Motor neuron (in vitro differentiated cells): Measurements from ENCODE around the gene POLR2H. TPM values are rescaled to one million over a fixed set of nuclear protein-coding genes. Genes with fewer than 3 reads are reported as not detected.
A peak's percentile ranks its signal among the peaks of the same experiment; 100 is the strongest.

ENCODE experiments used
- ATAC-seq, 8 experiments: fragments of 200-7000 bp; cut with Tn5 transposase; replicated peaks in 6 of 8; 2 replicates each; pipeline ENCODE4 v1.8.0; 2021; ENCODE audit warnings: mild to moderate bottlenecking in 8 of 8, moderate library complexity in 8 of 8
- H3K27ac ChIP-seq, 2 donors: fragments of 250-450 bp; sonication (Bioruptor Pico); 2 replicates each; pipeline ENCODE4 v1.9.0; 2021; ENCODE audit warnings: antibody characterized with exemption in 2 of 2, mild to moderate bottlenecking in 2 of 2, moderate library complexity in 1 of 2
- H3K4me1 ChIP-seq, 2 donors: fragments of 250-450 bp; sonication (Bioruptor Pico); replicated peaks in 1 of 2; 2 replicates each; pipeline ENCODE4 v1.6.1; 2021; ENCODE audit warnings: antibody characterized with exemption in 2 of 2, mild to moderate bottlenecking in 2 of 2, moderate library complexity in 1 of 2
- H3K4me3 ChIP-seq, 5 donors: fragments of 250-450 bp; sonication (Bioruptor Pico); 2 replicates each; pipeline ENCODE4 v1.9.0; 2021; ENCODE audit warnings: antibody characterized with exemption in 5 of 5, mild to moderate bottlenecking in 5 of 5, moderate library complexity in 4 of 5
- WGBS, 10 experiments: fragments of 450-650 bp; shearing (Covaris generic); methylation state at CpG; one replicate each; pipeline ENCODE4 v1.0.0; 2022; 5-methylcytosine and 5-hydroxymethylcytosine counted together
- in situ Hi-C, 9 experiments: fragments of 400-800 bp; cut with MboI; loops; one replicate each; pipeline ENCODE4 v1.15.0; 2021; ENCODE audit warnings: low sequenced_read_pairs in 9 of 9, low pct_unique_long_range_greater_than_20kb in 2 of 9; ENCODE audit not compliant: unreplicated experiment in 9 of 9
- total RNA-seq, 8 experiments: library from RNA; unstranded; fragments of 300-600 nt; gene quantifications; 2 replicates each; pipeline versions ENCODE4 v1.2.3 to v1.2.4, GENCODE V29; 2022

Gene POLR2H
- total RNA-seq, 8 experiments from 2014 or later: 61.7 to 120 (median 98.1) TPM

DNA sequence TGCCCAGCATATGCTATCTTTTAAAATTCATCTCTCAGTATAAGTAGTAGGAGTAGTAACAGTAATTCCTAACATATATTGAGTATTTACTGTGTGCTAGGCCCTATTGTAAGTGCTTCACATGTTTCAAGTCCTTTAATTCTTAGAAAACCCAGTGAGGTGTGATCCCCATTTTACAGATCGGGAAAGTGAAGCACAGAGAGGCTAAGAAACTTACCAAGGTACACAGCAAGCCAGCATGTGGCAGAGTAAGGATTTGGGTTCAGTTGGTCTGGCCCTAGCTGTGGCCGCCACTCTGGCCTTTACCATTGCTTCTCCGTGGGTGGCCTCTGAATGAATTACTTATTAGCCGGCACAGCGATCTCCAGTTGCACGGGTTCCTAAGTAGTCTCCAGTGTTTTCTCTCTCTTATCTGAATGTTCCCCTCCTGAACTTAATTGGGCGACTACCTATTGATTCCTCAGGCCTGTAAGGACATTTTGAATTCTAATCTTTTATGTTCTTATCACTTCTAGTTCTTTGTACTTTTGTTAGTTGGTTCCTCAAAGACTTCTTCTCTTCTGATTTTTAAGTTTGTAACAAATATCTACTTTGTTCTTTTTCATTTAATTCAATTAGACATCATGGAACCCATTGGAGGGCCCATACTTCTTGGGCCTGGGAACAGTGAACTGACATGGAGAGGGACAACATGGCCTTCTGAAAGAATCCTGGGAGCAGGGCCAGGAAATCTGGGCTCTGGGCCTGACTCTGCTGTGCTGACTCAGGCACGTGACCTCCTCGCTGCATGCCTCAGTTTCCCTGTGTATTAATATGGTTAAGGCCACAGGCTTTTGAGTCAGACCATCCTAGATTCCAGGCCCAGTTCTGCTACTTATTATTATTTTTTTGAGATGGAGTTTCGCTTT lies 11.7 kb upstream of the POLR2H start:
- Histone ChIP-seq H3K4me1 (peaks cover 11 to 15% of the 10 kb centered on the region in 2 donors), H3K4me3 (no peak overlapping the region), H3K27ac (no peak overlapping the region)
- WGBS, 10 experiments: 65 to 100% (median 78%) methylated on average over 2 to 10 of the region's 10 CpGs
- in situ Hi-C loops: loop anchor here in 5 of 9 experiments (25.0 kb wide), 3 partner anchors 187 to 437 kb away; no protein-coding TSS in a partner anchor
- ATAC-seq: no peak

- H3K27ac ChIP-seq: no peak overlapping the region
- in situ Hi-C loops: loop anchor here in 5 of 9 experiments (25.0 kb wide), 3 partner anchors 187 to 437 kb away; no protein-coding TSS in a partner anchor
- no peak overlapping the region for H3K4me3 ChIP-seq
- ATAC-seq: no peak
- H3K4me1 ChIP-seq: peaks cover 3 to 7% of the 10 kb centered on the region in 2 donors
- 87 to 100% (median 100%) methylated on average over 2 to 4 of the region's 6 CpGs; no CpG with 5 or more reads in 3 of the 10 experiments for WGBS, 10 experiments
Measured at GRCh38 chr3:184350618-184351017, 10.9 kb upstream of the POLR2H start.

DNA sequence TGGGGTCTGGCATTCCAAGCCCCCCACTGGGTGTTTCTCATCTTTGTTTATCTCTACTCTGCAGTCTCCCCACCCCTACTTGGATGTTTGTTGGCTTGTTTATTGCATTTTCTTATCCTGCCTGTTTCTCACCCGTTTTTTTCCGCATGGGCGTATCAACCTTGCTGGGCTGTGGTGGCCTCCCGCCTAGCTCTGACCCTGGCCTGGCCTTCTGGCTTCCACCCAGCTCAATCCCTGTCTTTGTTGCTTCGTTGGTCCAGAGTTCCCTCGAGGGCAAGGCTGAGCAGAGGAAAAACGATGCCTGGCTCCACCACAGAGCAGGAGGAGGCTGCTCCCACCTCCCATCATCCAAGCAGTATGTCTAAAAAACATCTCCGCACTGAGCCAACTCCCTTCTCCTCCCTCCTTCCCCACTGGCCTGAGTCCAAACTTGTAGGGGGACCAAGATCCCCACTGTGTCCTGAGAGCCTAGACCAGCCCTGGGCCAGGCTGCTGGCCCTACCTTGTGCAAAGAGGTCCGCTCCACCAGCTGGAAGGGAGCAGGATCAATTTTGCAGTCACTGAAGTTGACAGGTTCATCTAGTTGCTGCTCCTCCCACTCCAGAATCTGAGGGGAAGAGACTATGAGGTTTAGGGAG lies 9.9 kb upstream of the POLR2H start:
- H3K27ac ChIP-seq: no peak overlapping the region
- in situ Hi-C loops: loop anchor here in 5 of 9 experiments (25.0 kb wide), 3 partner anchors 186 to 436 kb away; no protein-coding TSS in a partner anchor
- H3K4me3 ChIP-seq: no peak overlapping the region
- peak in 2 of 8 experiments; percentile 12 to 56 for ATAC-seq
- WGBS, 10 experiments: 47 to 83% (median 51%) methylated on average over 1 to 7 of the region's 9 CpGs; no CpG with 5 or more reads in 3 of the 10 experiments
- H3K4me1 ChIP-seq: no peaks in the 10 kb centered on the region

- Histone ChIP-seq H3K4me1 (no peaks in the 10 kb centered on the region), H3K27ac (no peak overlapping the region), H3K4me3 (no peak overlapping the region)
- in situ Hi-C loops: loop anchor here in 5 of 9 experiments (25.0 kb wide), 3 partner anchors 185 to 435 kb away; no protein-coding TSS in a partner anchor
- 0 to 100% (median 91%) methylated on average over 1 to 6 of the region's 15 CpGs; no CpG with 5 or more reads in 2 of the 10 experiments for WGBS, 10 experiments
- peak in 2 of 8 experiments; percentile 4 to 16 for ATAC-seq
Measured at GRCh38 chr3:184352149-184352785, 9.2 kb upstream of the POLR2H start.

GRCh38 chr3:184352897-184353545 lies 8.5 kb upstream of the POLR2H start:
- peak in 1 of 8 experiments; percentile 7 for ATAC-seq
- WGBS, 10 experiments: 60 to 95% (median 86%) methylated on average over 1 to 4 of the region's 11 CpGs; no CpG with 5 or more reads in 5 of the 10 experiments
- Histone ChIP-seq H3K4me1 (no peaks in the 10 kb centered on the region), H3K4me3 (no peak overlapping the region), H3K27ac (no peak overlapping the region)
- in situ Hi-C loops: loop anchor here in 5 of 9 experiments (25.0 kb wide), 3 partner anchors 184 to 434 kb away; no protein-coding TSS in a partner anchor

DNA sequence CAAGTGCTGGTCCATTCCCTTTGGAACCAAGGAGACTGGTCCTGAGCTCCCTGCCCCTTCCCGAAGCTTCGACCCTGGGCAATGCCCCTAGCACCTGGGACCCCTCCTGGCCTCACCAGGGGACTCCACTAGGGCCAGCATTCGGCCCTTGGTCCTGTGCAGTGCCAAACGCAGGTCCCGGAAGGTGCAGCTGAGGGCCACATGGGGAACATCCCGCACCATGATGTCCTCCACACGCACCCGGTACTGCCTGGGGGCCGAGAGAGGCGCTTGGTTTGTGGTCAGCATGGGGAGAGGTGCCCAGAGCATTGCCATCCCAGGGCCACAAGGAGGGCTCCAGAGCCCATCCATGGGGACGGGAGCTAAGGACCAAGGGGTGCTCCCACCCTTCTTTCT lies 8.0 kb upstream of the POLR2H start:
- in situ Hi-C loops: loop anchor here in 5 of 9 experiments (25.0 kb wide), 3 partner anchors 184 to 434 kb away; no protein-coding TSS in a partner anchor
- Histone ChIP-seq H3K4me1 (no peaks in the 10 kb centered on the region), H3K4me3 (no peak overlapping the region), H3K27ac (no peak overlapping the region)
- WGBS, 10 experiments: 92 to 100% (median 100%) methylated on average over 1 to 5 of the region's 11 CpGs; no CpG with 5 or more reads in 6 of the 10 experiments
- peak in 1 of 8 experiments; percentile 14 for ATAC-seq

- in situ Hi-C loops: loop anchor here in 5 of 9 experiments (25.0 kb wide), 3 partner anchors 183 to 433 kb away; no protein-coding TSS in a partner anchor
- peak overlapping the region in 1 of 2 donors; percentile 27 for H3K27ac ChIP-seq
- peak; percentile 42 to 92 (median 60) for ATAC-seq
- peaks cover 2 to 5% of the 10 kb centered on the region in 2 donors for H3K4me1 ChIP-seq
- WGBS, 10 experiments: 0 to 100% (median 75%) methylated on average over 1 to 9 of the region's 18 CpGs; no CpG with 5 or more reads in 5 of the 10 experiments
- no peak overlapping the region for H3K4me3 ChIP-seq
Measured at GRCh38 chr3:184354121-184354728, 7.3 kb upstream of the POLR2H start.

- Histone ChIP-seq H3K4me3 (no peak overlapping the region), H3K27ac (peak overlapping the region in 1 of 2 donors; percentile 27), H3K4me1 (peaks cover 7 to 10% of the 10 kb centered on the region in 2 donors)
- peak in 6 of 8 experiments; percentile 4 to 21 (median 10) for ATAC-seq
- 90 to 100% (median 97%) methylated on average over 1 to 3 of the region's 8 CpGs; no CpG with 5 or more reads in 6 of the 10 experiments for WGBS, 10 experiments
- in situ Hi-C loops: loop anchor here in 5 of 9 experiments (25.0 kb wide), 3 partner anchors 183 to 433 kb away; no protein-coding TSS in a partner anchor
Measured at GRCh38 chr3:184354754-184355153, 6.8 kb upstream of the POLR2H start.

- peak in 1 of 8 experiments; percentile 6 for ATAC-seq
- 75 to 100% (median 94%) methylated on average over 1 to 4 of the region's 18 CpGs; no CpG with 5 or more reads in 4 of the 10 experiments for WGBS, 10 experiments
- Histone ChIP-seq H3K27ac (no peak overlapping the region), H3K4me1 (peaks cover 14 to 17% of the 10 kb centered on the region in 2 donors), H3K4me3 (no peak overlapping the region)
- in situ Hi-C loops: loop anchor here in 5 of 9 experiments (25.0 kb wide), 3 partner anchors 182 to 432 kb away; no protein-coding TSS in a partner anchor
Measured at GRCh38 chr3:184355261-184356040, 6.1 kb upstream of the POLR2H start.

GRCh38 chr3:184357248-184358123 lies 4.0 kb upstream of the POLR2H start:
- Histone ChIP-seq H3K4me3 (no peak overlapping the region), H3K27ac (no peak overlapping the region), H3K4me1 (peaks cover 14 to 20% of the 10 kb centered on the region in 2 donors)
- no peak for ATAC-seq
- in situ Hi-C loops: loop anchor here in 5 of 9 experiments (25.0 kb wide), 3 partner anchors 180 to 430 kb away; no protein-coding TSS in a partner anchor
- WGBS, 10 experiments: 90 to 100% (median 90%) methylated on average over 2 to 4 of the region's 24 CpGs; no CpG with 5 or more reads in 3 of the 10 experiments
